ENCODE measurements around the gene SP140L. TPM values are rescaled to one million over a fixed set of nuclear protein-coding genes. Genes with fewer than 3 reads are reported as not detected.

The SP140L gene
- total RNA-seq, 1 donor from 2014 or later: 4.3 TPM

DNA sequence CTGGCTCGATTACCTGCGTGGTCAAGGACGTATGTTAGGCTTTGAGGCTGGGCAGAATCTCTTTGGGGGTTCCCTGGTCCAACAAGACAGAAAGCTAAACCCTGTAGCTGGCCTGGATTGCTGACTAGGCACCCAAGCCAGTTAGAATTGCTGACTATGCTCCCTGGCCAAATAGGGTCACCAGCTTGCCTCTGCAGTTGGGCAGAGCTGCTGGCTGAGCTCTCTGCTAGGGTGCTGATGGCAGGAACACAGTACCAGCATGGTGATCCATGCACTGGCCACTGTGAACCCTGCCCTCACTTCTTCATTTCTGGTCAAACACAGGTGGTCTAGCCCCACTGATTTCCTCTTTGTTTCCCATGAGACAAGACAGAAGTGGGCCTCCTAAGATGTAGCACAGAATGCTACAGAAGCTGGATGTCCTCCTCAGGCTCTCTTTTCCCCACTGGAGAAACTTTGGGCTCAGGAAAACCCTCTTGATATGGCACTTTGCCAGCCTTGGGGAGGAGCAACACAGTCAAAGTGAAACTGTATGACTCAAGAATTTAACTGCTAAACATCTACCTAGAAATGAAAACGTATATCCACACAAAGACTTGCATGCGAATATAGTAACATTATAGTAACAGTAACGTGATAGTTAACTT lies 20.8 kb downstream of the SP140L start:
- TF ChIP-seq, protein P1, sequence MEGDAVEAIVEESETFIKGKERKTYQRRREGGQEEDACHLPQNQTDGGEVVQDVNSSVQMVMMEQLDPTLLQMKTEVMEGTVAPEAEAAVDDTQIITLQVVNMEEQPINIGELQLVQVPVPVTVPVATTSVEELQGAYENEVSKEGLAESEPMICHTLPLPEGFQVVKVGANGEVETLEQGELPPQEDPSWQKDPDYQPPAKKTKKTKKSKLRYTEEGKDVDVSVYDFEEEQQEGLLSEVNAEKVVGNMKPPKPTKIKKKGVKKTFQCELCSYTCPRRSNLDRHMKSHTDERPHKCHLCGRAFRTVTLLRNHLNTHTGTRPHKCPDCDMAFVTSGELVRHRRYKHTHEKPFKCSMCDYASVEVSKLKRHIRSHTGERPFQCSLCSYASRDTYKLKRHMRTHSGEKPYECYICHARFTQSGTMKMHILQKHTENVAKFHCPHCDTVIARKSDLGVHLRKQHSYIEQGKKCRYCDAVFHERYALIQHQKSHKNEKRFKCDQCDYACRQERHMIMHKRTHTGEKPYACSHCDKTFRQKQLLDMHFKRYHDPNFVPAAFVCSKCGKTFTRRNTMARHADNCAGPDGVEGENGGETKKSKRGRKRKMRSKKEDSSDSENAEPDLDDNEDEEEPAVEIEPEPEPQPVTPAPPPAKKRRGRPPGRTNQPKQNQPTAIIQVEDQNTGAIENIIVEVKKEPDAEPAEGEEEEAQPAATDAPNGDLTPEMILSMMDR (IDR thresholded peaks at IDR 0.05; ENCODE audit: borderline replicate concordance): no peak
- Histone ChIP-seq H3K27me3 (ENCODE audit: low read depth) (no peaks in the 10 kb centered on the region), H3K27ac (replicated peaks) (no peak overlapping the region), H3K36me3 (peaks cover 33% of the 10 kb centered on the region), H3K4me1 (no peaks in the 10 kb centered on the region), H3K4me3 (no peak overlapping the region), H3K9me3 (replicated peaks) (peaks cover 51% of the 10 kb centered on the region)
- intact Hi-C loops (cut with micrococcal nuclease): no loop called here
- DNase-seq: no peak

- no peaks in the 10 kb centered on the region for H3K27me3 ChIP-seq (ENCODE audit: low read depth)
- intact Hi-C loops (cut with micrococcal nuclease): no loop called here
- peaks cover 23% of the 10 kb centered on the region for H3K36me3 ChIP-seq
- H3K27ac ChIP-seq (replicated peaks): no peak overlapping the region
- H3K9me3 ChIP-seq (replicated peaks): peaks cover 41% of the 10 kb centered on the region
- DNase-seq: no peak
- H3K4me3 ChIP-seq: no peak overlapping the region
- H3K4me1 ChIP-seq: no peaks in the 10 kb centered on the region
- TF ChIP-seq, protein P1 (IDR thresholded peaks at IDR 0.05; ENCODE audit: borderline replicate concordance): no peak
Measured at GRCh38 chr2:230348787-230349186, 21.8 kb downstream of the SP140L start.

GRCh38 chr2:230356084-230356483 lies 29.1 kb downstream of the SP140L start:
- Histone ChIP-seq H3K4me3 (no peak overlapping the region), H3K9me3 (replicated peaks) (peaks cover 9% of the 10 kb centered on the region), H3K36me3 (peaks cover 32% of the 10 kb centered on the region), H3K27ac (replicated peaks) (no peak overlapping the region), H3K4me1 (no peaks in the 10 kb centered on the region), H3K27me3 (ENCODE audit: low read depth) (no peaks in the 10 kb centered on the region)
- intact Hi-C loops (cut with micrococcal nuclease): no loop called here
- TF ChIP-seq, protein P1 (IDR thresholded peaks at IDR 0.05; ENCODE audit: borderline replicate concordance): no peak
- DNase-seq: no peak

DNA sequence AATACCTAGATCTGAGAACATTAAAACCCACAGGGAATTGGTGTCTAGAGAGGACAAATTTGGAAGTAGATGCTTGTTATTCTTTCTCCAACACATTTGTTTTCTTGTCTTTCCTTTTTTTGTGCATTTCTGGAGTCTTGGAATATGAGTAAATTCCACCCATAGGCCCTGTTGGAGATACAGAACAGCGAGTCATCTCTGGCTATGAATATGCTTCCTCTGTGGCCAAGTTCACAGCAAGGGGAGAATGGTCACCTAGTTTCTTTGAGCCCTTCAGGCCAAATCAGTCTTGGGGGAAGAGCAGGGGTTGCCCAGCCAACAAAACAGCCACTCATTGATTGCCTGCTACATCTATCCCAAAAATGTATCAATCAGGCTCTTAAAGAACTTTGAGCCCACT lies 31.3 kb downstream of the SP140L start:
- no peaks in the 10 kb centered on the region for H3K4me1 ChIP-seq
- H3K9me3 ChIP-seq (replicated peaks): peaks cover 9% of the 10 kb centered on the region
- H3K27ac ChIP-seq (replicated peaks): no peak overlapping the region
- H3K36me3 ChIP-seq: peaks cover 51% of the 10 kb centered on the region
- no peak overlapping the region for H3K4me3 ChIP-seq
- TF ChIP-seq, protein P1 (IDR thresholded peaks at IDR 0.05; ENCODE audit: borderline replicate concordance): no peak
- intact Hi-C loops (cut with micrococcal nuclease): no loop called here
- H3K27me3 ChIP-seq (ENCODE audit: low read depth): no peaks in the 10 kb centered on the region
- no peak for DNase-seq

DNA sequence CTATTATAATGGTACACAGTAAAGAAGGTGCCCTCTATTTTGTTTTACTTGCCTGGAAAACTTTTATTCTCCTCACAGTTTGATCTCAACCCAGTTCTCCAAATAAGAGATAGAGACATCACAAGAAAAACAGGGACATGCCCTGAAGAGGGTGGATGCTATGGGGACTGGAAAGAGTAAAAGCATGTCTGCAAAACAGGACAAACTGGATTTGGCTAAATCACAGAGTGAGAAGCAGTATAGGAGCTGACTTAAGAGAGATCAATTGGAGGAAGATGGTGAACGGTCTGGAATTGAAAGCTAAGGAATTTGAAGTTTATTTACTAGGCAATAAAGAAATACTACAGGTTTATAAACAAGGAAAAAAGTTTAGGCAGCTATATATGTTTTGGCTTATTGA lies 33.0 kb downstream of the SP140L start:
- DNase-seq: no peak
- peaks cover 14% of the 10 kb centered on the region for H3K9me3 ChIP-seq (replicated peaks)
- intact Hi-C loops (cut with micrococcal nuclease): no loop called here
- no peaks in the 10 kb centered on the region for H3K4me1 ChIP-seq
- H3K27me3 ChIP-seq (ENCODE audit: low read depth): no peaks in the 10 kb centered on the region
- H3K36me3 ChIP-seq: peaks cover 64% of the 10 kb centered on the region
- no peak overlapping the region for H3K4me3 ChIP-seq
- TF ChIP-seq, protein P1 (IDR thresholded peaks at IDR 0.05; ENCODE audit: borderline replicate concordance): no peak
- no peak overlapping the region for H3K27ac ChIP-seq (replicated peaks)

All from left ventricle myocardium inferior (tissue), 1 donor.